IMR-90 (cell line): ENCODE results near the gene PODXL. TPM values are rescaled to one million over a fixed set of nuclear protein-coding genes. Genes with fewer than 3 reads are reported as not detected.
A peak's percentile ranks its signal among the peaks of the same experiment; 100 is the strongest.

Source experiments
- ATAC-seq: fragments of 200-7000 bp; cut with Tn5 transposase; 2 replicates; pipeline ENCODE4 v1.9.1; 2020; ENCODE audit warnings: low read depth, mild to moderate bottlenecking, moderate library complexity
- Bru-seq: library from RNA; stranded (reverse); fragments of 400-500 nt; gene quantifications from one replicate; lab custom pipeline; 2021; lab: Mats Ljungman, UMichigan
- BruChase-seq, 2 experiments: library from RNA; stranded (reverse); fragments of 400-500 nt; gene quantifications; one replicate each; lab custom pipeline; 2021; lab: Mats Ljungman, UMichigan
- BruUV-seq: library from RNA; stranded (reverse); fragments of 400-500 nt; replicated peaks from 2 replicates; lab custom pipeline; 2021; lab: Mats Ljungman, UMichigan
- CTCF ChIA-PET: fragments of 300-600 bp; formaldehyde crosslinking; extraction: SDS; loops from one replicate; lab custom pipeline; 2021; ENCODE audit warnings: antibody characterized with exemption; lab: Yijun Ruan, JAX
- POLR2A ChIA-PET: fragments of 300-600 bp; sonication (Branson Sonifier 250); formaldehyde crosslinking; loops from one replicate; lab custom pipeline; 2022; ENCODE audit warnings: antibody characterized with exemption; ENCODE audit not compliant: unreplicated experiment; lab: Charles Lee
- DNase-seq: peaks from one replicate; pipeline ENCODE4 v3.0.0; 2013
- H2AFZ ChIP-seq: replicated peaks from 2 replicates; pipeline ENCODE3; 2013; ENCODE audit warnings: low read length, mild to moderate bottlenecking; ENCODE audit not compliant: poor library complexity
- H2AK5ac ChIP-seq: 2 replicates; pipeline ENCODE4 v1.6.1; 2013; ENCODE audit warnings: low read depth, low read length, inconsistent platforms
- H2AK9ac ChIP-seq: replicated peaks from 2 replicates; pipeline ENCODE3; 2013; ENCODE audit warnings: mild to moderate bottlenecking, low read depth, low read length, moderate library complexity; ENCODE audit not compliant: poor library complexity
- H2BK120ac ChIP-seq: 2 replicates; pipeline ENCODE4 v1.6.1; 2013; ENCODE audit warnings: low read depth, low read length, inconsistent platforms
- H2BK15ac ChIP-seq: 3 replicates; pipeline ENCODE4 v1.6.1; 2013; ENCODE audit warnings: low read depth, low read length, inconsistent platforms
- H2BK20ac ChIP-seq: 2 replicates; pipeline ENCODE4 v1.6.1; 2013; ENCODE audit warnings: low read depth, mild to moderate bottlenecking, inconsistent platforms, low read length, moderate library complexity
- H2BK5ac ChIP-seq: 2 replicates; pipeline ENCODE4 v1.6.1; 2013; ENCODE audit warnings: mild to moderate bottlenecking, low read depth, low read length, inconsistent platforms; ENCODE audit not compliant: poor library complexity, severe bottlenecking
- H3K14ac ChIP-seq: replicated peaks from 2 replicates; pipeline ENCODE4 v1.6.1; 2013; ENCODE audit warnings: low read depth, low read length, inconsistent platforms
- H3K18ac ChIP-seq: 2 replicates; pipeline ENCODE4 v1.6.1; 2013; ENCODE audit warnings: low read depth, low read length, control low read depth
- H3K23ac ChIP-seq: 2 replicates; pipeline ENCODE4 v1.6.1; 2013; ENCODE audit warnings: low read depth, low read length, inconsistent platforms
- H3K27ac ChIP-seq: 2 replicates; pipeline ENCODE4 v1.5.1; 2013; ENCODE audit warnings: mild to moderate bottlenecking, control low read depth, low read length; ENCODE audit not compliant: insufficient read depth
- H3K27me3 ChIP-seq: 2 replicates; pipeline ENCODE4 v1.6.1; 2013; ENCODE audit warnings: low read length; ENCODE audit not compliant: control insufficient read depth, insufficient read depth
- H3K36me3 ChIP-seq: 2 replicates; pipeline ENCODE4 v1.6.1; 2013; ENCODE audit warnings: low read length, mixed read lengths; ENCODE audit not compliant: control insufficient read depth, insufficient read depth
- H3K4ac ChIP-seq: 2 replicates; pipeline ENCODE4 v1.6.1; 2013; ENCODE audit warnings: low read depth, low read length, inconsistent platforms
- H3K4me1 ChIP-seq: 2 replicates; pipeline ENCODE4 v1.6.1; 2013; ENCODE audit warnings: low read length, mixed read lengths; ENCODE audit not compliant: control insufficient read depth, insufficient read depth
- H3K4me2 ChIP-seq: 2 replicates; pipeline ENCODE4 v1.6.1; 2013; ENCODE audit warnings: low read depth, mild to moderate bottlenecking, control low read depth, low read length, moderate library complexity
- H3K4me3 ChIP-seq: 2 replicates; pipeline ENCODE4 v1.5.1; 2013; ENCODE audit warnings: low read depth, mild to moderate bottlenecking, control low read depth, low read length, moderate library complexity; ENCODE audit not compliant: insufficient read depth
- H3K56ac ChIP-seq: 2 replicates; pipeline ENCODE4 v1.6.1; 2013; ENCODE audit warnings: low read length, inconsistent platforms; ENCODE audit not compliant: insufficient read depth; ENCODE audit errors: extremely low read depth
- H3K79me1 ChIP-seq, 2 experiments: 2 replicates each; pipeline ENCODE4 v1.6.1; 2013; ENCODE audit warnings: low read length in 2 of 2, inconsistent platforms in 1 of 2, low read depth in 1 of 2
- H3K9ac ChIP-seq: 2 replicates; pipeline ENCODE4 v1.6.1; 2013; ENCODE audit warnings: low read depth, low read length, control low read depth
- H3K9me1 ChIP-seq: 2 replicates; pipeline ENCODE4 v1.6.1; 2013; ENCODE audit warnings: low read length, inconsistent platforms; ENCODE audit not compliant: insufficient read depth
- H3K9me3 ChIP-seq: 2 replicates; pipeline ENCODE4 v1.6.1; 2013; ENCODE audit warnings: low read length; ENCODE audit not compliant: control insufficient read depth, insufficient read depth
- H4K20me1 ChIP-seq: 2 replicates; pipeline ENCODE4 v1.6.1; 2013; ENCODE audit warnings: low read length, inconsistent platforms; ENCODE audit not compliant: insufficient read depth
- H4K5ac ChIP-seq: 2 replicates; pipeline ENCODE4 v1.6.1; 2013; ENCODE audit warnings: mild to moderate bottlenecking, low read depth, low read length, control low read depth
- H4K8ac ChIP-seq, 2 experiments: 2 replicates each; pipeline ENCODE4 v1.6.1; 2013; ENCODE audit warnings: low read depth in 2 of 2, low read length in 2 of 2, control low read depth in 1 of 2, inconsistent platforms in 1 of 2
- H4K91ac ChIP-seq: 2 replicates; pipeline ENCODE4 v1.6.1; 2013; ENCODE audit warnings: low read depth, low read length, inconsistent platforms; ENCODE audit not compliant: insufficient read depth
- CTCF ChIP-seq: conservative IDR thresholded peaks from 2 replicates; pipeline ENCODE4 v1.5.1; 2012; ENCODE audit warnings: mild to moderate bottlenecking, low read depth, low read length, improper control_type of control experiment
- POLR2A ChIP-seq: IDR thresholded peaks from 2 replicates; pipeline ENCODE4 v1.6.1; 2012; ENCODE audit warnings: mild to moderate bottlenecking, low read depth, low read length
- RCOR1 ChIP-seq: IDR thresholded peaks from 2 replicates; pipeline ENCODE4 v1.6.1; 2012; ENCODE audit warnings: mild to moderate bottlenecking, low read length, improper control_type of control experiment; ENCODE audit not compliant: insufficient replicate concordance
- WGBS, 2 experiments: methylation state at CpG; one replicate each; pipeline versions ENCODE4 v1.1.5 to v1.1.7; 2013; ENCODE audit warnings: missing lambda C conversion rate in 2 of 2; ENCODE audit not compliant: insufficient read length in 1 of 2; ENCODE audit errors: extremely low coverage in 2 of 2; 5-methylcytosine and 5-hydroxymethylcytosine counted together
- dilution Hi-C: fragments of 300-500 bp; cut with HindIII; formaldehyde crosslinking; loops from one replicate; pipeline ENCODE4 v1.14.3; 2018; ENCODE audit warnings: low sequenced_read_pairs; ENCODE audit not compliant: unreplicated experiment
- in situ Hi-C: fragments of 300-500 bp; cut with MboI; formaldehyde crosslinking; loops from 3 replicates; pipeline ENCODE4 v1.14.3; 2019; ENCODE audit warnings: low sequenced_read_pairs, inconsistent platforms, mixed read lengths
- intact Hi-C: fragments of 100-400 bp; cut with micrococcal nuclease; formaldehyde crosslinking; loops from 2 replicates; pipeline ENCODE4 v1.10.0; 2022
- long read RNA-seq: library from polyadenylated mRNA; unstranded; transcript quantifications from one replicate; pipeline ENCODE4 v2.0.0, GENCODE V29; 2021; ENCODE audit not compliant: unreplicated experiment
- polyA plus RNA-seq, 3 experiments: library from polyadenylated mRNA; depleted of rRNA; stranded (reverse); fragments of >200 nt; gene quantifications; 2 replicates each; pipeline ENCODE4 v1.2.3, GENCODE V29; 2012; ENCODE audit warnings: low replicate concordance in 1 of 3
- total RNA-seq: library from RNA; depleted of rRNA; stranded (reverse); fragments of >200 nt; gene quantifications from 2 replicates; pipeline ENCODE4 v1.2.3, GENCODE V29; 2012; rRNA removed

Gene PODXL
- total RNA-seq (1.3 and 1.4 TPM in 2 replicates), polyA plus RNA-seq (2012; rRNA removed) (3.8 and 4.2 TPM in 2 replicates), Bru-seq, nascent RNA (percentile 19 among the genes with signal in this experiment), BruChase-seq, experiment 1, labeled RNA remaining after a 6-hour chase (percentile 20 among the genes with signal in this experiment), BruChase-seq, experiment 2, labeled RNA remaining after a 2-hour chase (percentile 18 among the genes with signal in this experiment)
- 1.9 and 2.1 TPM in 2 replicates for polyA plus RNA-seq (2012; cell fraction: cytosol; rRNA removed)
- 6.7 and 7.8 TPM in 2 replicates for polyA plus RNA-seq (2012; cell fraction: nucleus; rRNA removed; ENCODE audit: low replicate concordance)
- long read RNA-seq, result 0 reads

- no TSS peak for BruUV-seq
- Histone ChIP-seq H3K56ac (no peak within 1 kb of the TSS), H3K79me1 (peaks cover 0 to 11% of the 10 kb centered on the region in 2 experiments; a peak in 2 of 4 replicates), H4K8ac (peak within 1 kb of the TSS in 1 of 2 experiments; percentile 24; a peak in 1 of 4 replicates), H3K18ac (no peak within 1 kb of the TSS), H2BK15ac (no peak within 1 kb of the TSS), H4K91ac (no peak within 1 kb of the TSS), H3K9me3 (no peaks in the 10 kb centered on the region), H2BK5ac (no peak within 1 kb of the TSS), H4K20me1 (no peaks in the 10 kb centered on the region; the same call in 1 of the 2 replicates), H2AFZ (peak within 1 kb of the TSS; percentile 93), H3K14ac (no peak within 1 kb of the TSS), H3K9ac (no peak within 1 kb of the TSS), H2AK5ac (no peak within 1 kb of the TSS), H3K4me1 (0 out of 2 replicates have a peak, but pooled peaks cover 4% of the 10 kb centered on the region), H3K23ac (peak within 1 kb of the TSS; percentile 24; the same call in 1 of the 2 replicates), H2AK9ac (peak within 1 kb of the TSS; percentile 70), H3K27ac (no peak within 1 kb of the TSS), H3K4me2 (peak within 1 kb of the TSS; percentile 79), H3K4ac (peak within 1 kb of the TSS; percentile 22; the same call in 1 of the 2 replicates), H4K5ac (no peak within 1 kb of the TSS), H3K4me3 (peak within 1 kb of the TSS; percentile 65), H3K27me3 (peaks cover 33% of the 10 kb centered on the region; the same call in 1 of the 2 replicates), H3K36me3 (no peaks in the 10 kb centered on the region), H3K9me1 (peaks cover 6% of the 10 kb centered on the region; the same call in 1 of the 2 replicates), H2BK20ac (no peak within 1 kb of the TSS), H2BK120ac (no peak within 1 kb of the TSS)
- in situ Hi-C loops (no loop called here), intact Hi-C loops (no loop called here), dilution Hi-C loops (no loop called here)
- ATAC-seq, result peak; percentile 91
- CTCF ChIA-PET, result no interaction called here
- 0% methylated on average over 34 of the region's 112 CpGs; no CpG with 5 or more reads in 1 of the 2 experiments for WGBS, 2 experiments
- DNase-seq, result peak; percentile 17
- no peak for TF ChIP-seq POLR2A
- no peak for TF ChIP-seq RCOR1
- no peak for TF ChIP-seq CTCF
- POLR2A ChIA-PET, result no interaction called here
These were observed at the start of gene PODXL for GRCh38 chr7:131556053-131556908. TSS of gene PODXL (minus strand) at chr7:131556628. CDS start at chr7:131556359, 269 bp downstream.
